ENCODE results near the gene TRIM15. TPM values are rescaled to one million over a fixed set of nuclear protein-coding genes. Genes with fewer than 3 reads are reported as not detected.
A peak's percentile ranks its signal among the peaks of the same experiment; 100 is the strongest.

Gene TRIM15
- total RNA-seq, 3 donors from 2014 or later (not counting 1 experiment from before 2014, with no cell fraction given): not detected

- peaks cover 80 to 85% of the 10 kb centered on the region in 2 donors for H3K4me1 Mint-ChIP-seq
- Histone ChIP-seq H3K36me3 (ENCODE audit: control insufficient read depth, insufficient read depth, low read length) (peaks cover 12% of the 10 kb centered on the region), H3K27me3 (ENCODE audit: control insufficient read depth, insufficient read depth, low read length) (no peaks in the 10 kb centered on the region), H3K4me1 (ENCODE audit: control insufficient read depth, insufficient read depth, low read length) (peaks cover 32% of the 10 kb centered on the region), H3K4me3 (ENCODE audit: low read length) (no peak overlapping the region), H3K9me3 (ENCODE audit: control insufficient read depth, insufficient read depth, low read length) (no peaks in the 10 kb centered on the region), H3K27ac (ENCODE audit: low read length) (no peak overlapping the region)
- DNase-seq: no peak
- 82% methylated on average over 11 of the region's 11 CpGs for WGBS (ENCODE audit: insufficient coverage)
- TF ChIP-seq, protein P1, sequence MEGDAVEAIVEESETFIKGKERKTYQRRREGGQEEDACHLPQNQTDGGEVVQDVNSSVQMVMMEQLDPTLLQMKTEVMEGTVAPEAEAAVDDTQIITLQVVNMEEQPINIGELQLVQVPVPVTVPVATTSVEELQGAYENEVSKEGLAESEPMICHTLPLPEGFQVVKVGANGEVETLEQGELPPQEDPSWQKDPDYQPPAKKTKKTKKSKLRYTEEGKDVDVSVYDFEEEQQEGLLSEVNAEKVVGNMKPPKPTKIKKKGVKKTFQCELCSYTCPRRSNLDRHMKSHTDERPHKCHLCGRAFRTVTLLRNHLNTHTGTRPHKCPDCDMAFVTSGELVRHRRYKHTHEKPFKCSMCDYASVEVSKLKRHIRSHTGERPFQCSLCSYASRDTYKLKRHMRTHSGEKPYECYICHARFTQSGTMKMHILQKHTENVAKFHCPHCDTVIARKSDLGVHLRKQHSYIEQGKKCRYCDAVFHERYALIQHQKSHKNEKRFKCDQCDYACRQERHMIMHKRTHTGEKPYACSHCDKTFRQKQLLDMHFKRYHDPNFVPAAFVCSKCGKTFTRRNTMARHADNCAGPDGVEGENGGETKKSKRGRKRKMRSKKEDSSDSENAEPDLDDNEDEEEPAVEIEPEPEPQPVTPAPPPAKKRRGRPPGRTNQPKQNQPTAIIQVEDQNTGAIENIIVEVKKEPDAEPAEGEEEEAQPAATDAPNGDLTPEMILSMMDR (IDR thresholded peaks at IDR 0.05): no peak
- intact Hi-C loops (cut with micrococcal nuclease): no loop called here
- H3K9me3 Mint-ChIP-seq: no peaks in the 10 kb centered on the region
- H3K27me3 Mint-ChIP-seq (ENCODE audit: low read depth in 2 of 2): no peaks in the 10 kb centered on the region
- H3K4me3 Mint-ChIP-seq: no peak overlapping the region
- peak overlapping the region; percentile 46 to 62 for H3K27ac Mint-ChIP-seq
- H3K36me3 Mint-ChIP-seq: no peaks in the 10 kb centered on the region
- no peak for ATAC-seq
These were observed 43.7 kb downstream of the TRIM15 start for GRCh38 chr6:30206799-30207618.

DNA sequence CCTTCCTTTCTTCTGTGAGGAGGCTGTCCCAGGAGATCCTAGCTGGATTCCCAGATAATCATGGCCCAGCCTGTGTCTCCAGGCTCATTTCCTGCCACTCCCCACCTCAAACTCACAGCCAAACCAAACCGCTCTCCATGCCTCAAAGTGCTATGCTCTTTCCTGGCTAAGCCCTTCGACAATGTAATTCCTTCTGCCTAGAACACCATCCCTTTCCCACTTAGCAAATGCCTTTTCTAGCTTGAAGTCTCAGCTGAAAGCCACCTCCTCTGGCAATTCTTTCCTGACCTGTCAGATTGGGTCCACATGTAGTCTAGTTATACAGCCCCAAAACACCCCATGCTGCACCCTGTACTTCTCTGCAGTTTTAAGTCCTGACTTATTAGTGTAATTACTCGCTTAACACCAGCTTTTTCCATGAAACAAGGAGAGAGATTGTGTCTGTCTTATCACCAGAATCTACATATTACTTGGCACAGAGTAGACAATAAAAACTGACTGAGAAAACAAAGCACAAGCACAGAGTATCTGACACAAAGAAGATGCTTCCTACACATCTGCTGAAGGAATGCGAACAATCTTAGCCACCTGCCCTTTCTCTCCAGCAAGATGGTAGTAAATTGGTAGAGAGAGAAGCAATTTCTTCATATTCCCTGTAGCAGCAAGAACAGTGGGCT, 44.4 kb downstream of the TRIM15 start:
- Mint-ChIP-seq H3K27ac (peak overlapping the region; percentile 6 to 62), H3K4me1 (peaks cover 81 to 86% of the 10 kb centered on the region in 2 donors), H3K36me3 (no peaks in the 10 kb centered on the region), H3K9me3 (no peaks in the 10 kb centered on the region), H3K4me3 (no peak overlapping the region), H3K27me3 (ENCODE audit: low read depth in 2 of 2) (no peaks in the 10 kb centered on the region)
- WGBS (ENCODE audit: insufficient coverage): 91% methylated on average over 3 of the region's 4 CpGs
- intact Hi-C loops (cut with micrococcal nuclease): no loop called here
- TF ChIP-seq, protein P1 (IDR thresholded peaks at IDR 0.05): no peak
- H3K36me3 ChIP-seq (ENCODE audit: control insufficient read depth, insufficient read depth, low read length): peaks cover 10% of the 10 kb centered on the region
- no peak overlapping the region for H3K4me3 ChIP-seq (ENCODE audit: low read length)
- no peak for DNase-seq
- H3K27ac ChIP-seq (ENCODE audit: low read length): no peak overlapping the region
- no peaks in the 10 kb centered on the region for H3K27me3 ChIP-seq (ENCODE audit: control insufficient read depth, insufficient read depth, low read length)
- no peak for ATAC-seq
- peaks cover 32% of the 10 kb centered on the region for H3K4me1 ChIP-seq (ENCODE audit: control insufficient read depth, insufficient read depth, low read length)
- no peaks in the 10 kb centered on the region for H3K9me3 ChIP-seq (ENCODE audit: control insufficient read depth, insufficient read depth, low read length)

DNA sequence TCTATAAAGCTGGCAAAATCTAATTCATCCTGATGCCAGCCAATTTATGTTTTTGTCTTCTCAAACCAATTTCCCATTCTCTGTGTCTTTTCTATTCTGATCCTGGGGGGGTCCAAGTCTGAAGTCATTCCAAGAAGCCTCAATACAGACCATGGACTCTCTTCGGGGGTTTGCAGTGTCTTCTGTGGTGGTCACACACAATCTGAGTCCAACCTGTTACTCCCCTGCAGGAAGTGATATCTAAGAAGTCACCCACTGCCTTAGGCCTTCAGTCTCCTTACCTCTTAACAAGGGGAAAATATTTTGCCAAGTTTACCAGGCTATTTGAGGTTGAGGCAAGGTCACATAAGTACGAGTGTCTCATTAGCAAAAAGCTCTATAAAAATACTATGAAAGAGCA, 48.0 kb downstream of the TRIM15 start:
- H3K4me3 Mint-ChIP-seq: peak overlapping the region; percentile 49
- no peaks in the 10 kb centered on the region for H3K36me3 Mint-ChIP-seq
- intact Hi-C loops (cut with micrococcal nuclease): loop anchor here (5.0 kb wide), 1 partner anchor 144 kb away; the partner anchor contains the start of gene PPP1R11
- ATAC-seq: no peak
- H3K9me3 Mint-ChIP-seq: no peaks in the 10 kb centered on the region
- peaks cover 4% of the 10 kb centered on the region for H3K36me3 ChIP-seq (ENCODE audit: control insufficient read depth, insufficient read depth, low read length)
- DNase-seq: no peak
- no peak overlapping the region for H3K27ac ChIP-seq (ENCODE audit: low read length)
- no peak overlapping the region for H3K4me3 ChIP-seq (ENCODE audit: low read length)
- H3K27me3 ChIP-seq (ENCODE audit: control insufficient read depth, insufficient read depth, low read length): no peaks in the 10 kb centered on the region
- no peaks in the 10 kb centered on the region for H3K27me3 Mint-ChIP-seq (ENCODE audit: low read depth in 2 of 2)
- H3K27ac Mint-ChIP-seq: peak overlapping the region in 1 of 2 donors; percentile 51
- peaks cover 77 to 89% of the 10 kb centered on the region in 2 donors for H3K4me1 Mint-ChIP-seq
- peaks cover 30% of the 10 kb centered on the region for H3K4me1 ChIP-seq (ENCODE audit: control insufficient read depth, insufficient read depth, low read length)
- TF ChIP-seq, protein P1 (IDR thresholded peaks at IDR 0.05): no peak
- no peaks in the 10 kb centered on the region for H3K9me3 ChIP-seq (ENCODE audit: control insufficient read depth, insufficient read depth, low read length)
- 75% methylated on average over 1 of the region's 2 CpGs for WGBS (ENCODE audit: insufficient coverage)

Data from natural killer cell (primary cell).